GM10266 (cell line): ENCODE results near the gene KIF5A.
"Not testable (repeated sequence)": the region's sequence is repeated elsewhere in the genome, so short reads cannot be mapped to it uniquely, and the experiment has no call there.

ENCODE experiments used
- DNase-seq: peaks from one replicate; pipeline ENCODE4 v3.0.0; 2012; ENCODE audit errors: extremely low spot score
- TF ChIP-seq, protein P1 (sequence below): IDR thresholded peaks from 2 replicates; pipeline ENCODE4 v1.5.1; 2012; ENCODE audit warnings: mild to moderate bottlenecking, low read depth; ENCODE audit not compliant: control insufficient read depth, insufficient read depth; ENCODE audit errors: missing control alignments

KIF5A gene

DNA sequence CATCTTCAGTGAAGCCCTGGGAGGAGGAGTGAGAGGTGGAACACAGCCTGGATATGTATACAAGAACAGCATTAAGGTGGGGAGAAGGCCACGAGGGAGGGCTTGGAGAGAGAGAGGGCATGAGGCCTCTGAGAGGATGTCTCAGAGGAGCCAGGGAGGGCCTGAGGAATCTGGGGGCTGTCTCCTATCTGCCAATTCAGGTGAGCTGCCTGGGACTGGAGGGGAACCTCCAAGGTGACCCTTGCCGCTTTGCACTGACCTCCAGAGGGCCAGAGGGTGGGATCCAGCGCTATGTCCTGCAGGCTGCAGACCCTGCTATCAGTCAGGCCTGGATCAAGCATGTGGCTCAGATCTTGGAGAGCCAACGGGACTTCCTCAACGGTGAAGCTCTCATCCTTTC is 65.8 kb downstream of the KIF5A start:
- TF ChIP-seq, protein P1, sequence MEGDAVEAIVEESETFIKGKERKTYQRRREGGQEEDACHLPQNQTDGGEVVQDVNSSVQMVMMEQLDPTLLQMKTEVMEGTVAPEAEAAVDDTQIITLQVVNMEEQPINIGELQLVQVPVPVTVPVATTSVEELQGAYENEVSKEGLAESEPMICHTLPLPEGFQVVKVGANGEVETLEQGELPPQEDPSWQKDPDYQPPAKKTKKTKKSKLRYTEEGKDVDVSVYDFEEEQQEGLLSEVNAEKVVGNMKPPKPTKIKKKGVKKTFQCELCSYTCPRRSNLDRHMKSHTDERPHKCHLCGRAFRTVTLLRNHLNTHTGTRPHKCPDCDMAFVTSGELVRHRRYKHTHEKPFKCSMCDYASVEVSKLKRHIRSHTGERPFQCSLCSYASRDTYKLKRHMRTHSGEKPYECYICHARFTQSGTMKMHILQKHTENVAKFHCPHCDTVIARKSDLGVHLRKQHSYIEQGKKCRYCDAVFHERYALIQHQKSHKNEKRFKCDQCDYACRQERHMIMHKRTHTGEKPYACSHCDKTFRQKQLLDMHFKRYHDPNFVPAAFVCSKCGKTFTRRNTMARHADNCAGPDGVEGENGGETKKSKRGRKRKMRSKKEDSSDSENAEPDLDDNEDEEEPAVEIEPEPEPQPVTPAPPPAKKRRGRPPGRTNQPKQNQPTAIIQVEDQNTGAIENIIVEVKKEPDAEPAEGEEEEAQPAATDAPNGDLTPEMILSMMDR = no peak
- DNase-seq = no peak

GRCh38 chr12:57616383-57617101 is 66.7 kb downstream of the KIF5A start:
- TF ChIP-seq, protein P1 = no peak
- no peak for DNase-seq

GRCh38 chr12:57617942-57618341 is 68.1 kb downstream of the KIF5A start:
- TF ChIP-seq, protein P1 = no peak
- DNase-seq = no peak

DNA sequence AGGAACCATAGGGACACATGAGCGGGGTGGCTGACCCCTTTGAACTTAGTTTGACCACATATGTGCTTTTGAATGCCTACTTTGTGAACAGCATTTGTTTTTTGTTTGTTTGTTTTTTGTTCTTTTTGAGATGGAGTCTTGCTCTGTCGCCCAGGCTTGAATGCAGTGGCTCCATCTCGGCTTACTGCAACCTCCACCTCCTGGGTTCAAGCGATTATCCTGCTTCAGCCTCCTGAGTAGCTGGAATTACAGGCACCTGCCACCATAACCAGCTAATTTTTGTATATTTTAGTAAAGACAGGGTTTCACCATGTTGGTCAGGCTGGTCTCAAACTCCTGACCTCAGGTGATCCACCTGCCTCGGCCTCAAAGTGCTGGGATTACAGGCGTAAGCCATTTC is 68.6 kb downstream of the KIF5A start:
- not testable (repeated sequence) for DNase-seq

DNA sequence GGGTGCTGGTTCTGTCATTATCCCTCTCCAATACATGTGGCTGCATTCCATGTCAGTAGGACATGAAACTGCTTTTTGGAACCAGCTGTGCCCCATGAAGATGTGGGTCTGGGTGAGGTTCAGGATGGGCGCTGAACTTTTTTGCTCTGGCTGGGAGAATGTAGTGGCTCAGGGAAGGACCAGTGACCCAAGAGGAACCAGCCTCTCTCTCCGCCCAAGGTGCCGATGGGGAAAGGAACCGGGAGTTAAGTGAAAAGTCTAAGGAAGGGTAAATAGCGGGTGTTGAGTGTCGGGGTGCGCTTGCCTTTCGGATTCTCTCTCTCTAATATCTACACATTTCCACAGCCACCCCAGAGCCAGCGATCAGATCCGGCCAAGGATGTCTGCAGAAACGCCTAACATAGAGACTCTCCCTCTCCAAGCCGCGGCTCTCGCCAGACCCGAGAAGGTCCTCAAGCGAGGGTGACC is 69.2 kb downstream of the KIF5A start:
- no peak for DNase-seq

DNA sequence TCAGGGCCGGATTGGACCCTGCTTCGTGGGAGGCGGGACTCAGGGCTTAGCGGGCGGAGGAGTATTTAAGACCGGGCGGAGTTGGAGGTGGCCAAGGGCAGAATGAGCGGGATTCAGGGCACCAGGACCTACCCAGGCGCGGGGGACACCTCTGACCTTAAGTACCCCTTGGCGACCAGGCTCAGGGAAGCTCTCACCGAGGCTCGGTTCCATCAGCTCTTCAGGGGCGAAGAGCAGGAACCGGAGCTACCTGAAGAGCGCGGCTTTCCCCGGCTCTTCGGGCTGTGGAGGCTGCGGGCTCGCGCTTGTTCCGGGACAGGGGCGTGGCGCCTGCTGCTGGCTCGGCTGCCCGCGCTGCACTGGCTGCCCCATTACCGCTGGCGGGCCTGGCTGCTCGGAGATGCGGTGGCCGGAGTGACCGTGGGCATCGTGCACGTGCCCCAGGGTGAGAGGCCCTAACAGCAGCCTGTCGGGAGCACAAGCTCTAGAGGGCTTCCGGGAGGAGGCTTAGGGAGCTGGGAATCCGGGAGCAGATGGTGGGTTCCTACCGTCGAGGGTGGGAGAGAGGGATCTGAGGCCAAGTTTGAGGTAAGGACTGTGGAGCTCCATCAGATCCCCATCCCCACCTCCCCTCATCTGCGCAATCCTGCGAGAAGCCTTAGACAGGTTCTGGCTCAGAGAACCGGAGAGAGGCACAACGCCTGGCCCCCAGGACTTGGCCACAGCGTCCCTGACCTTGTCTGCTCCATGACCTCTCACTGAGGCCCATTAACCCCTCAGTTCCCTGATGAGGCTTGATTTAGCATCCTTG is 69.8 kb downstream of the KIF5A start:
- TF ChIP-seq, protein P1 = no peak
- DNase-seq = peak; percentile 31

More for the DNA sequence above, 69.2 kb downstream of the KIF5A start:
- TF ChIP-seq, protein P1 = no peak

GRCh38 chr12:57620245-57620935 is 70.5 kb downstream of the KIF5A start:
- no peak for DNase-seq
- TF ChIP-seq, protein P1 = no peak
